GM15510 (cell line): ENCODE measurements around the gene SIK2.

Experiments
- POLR2A ChIP-seq: IDR thresholded peaks from 3 replicates; pipeline ENCODE4 v1.6.1; 2011; ENCODE audit warnings: borderline replicate concordance; ENCODE audit not compliant: insufficient read length; ENCODE audit errors: extremely low read depth

Gene SIK2

DNA sequence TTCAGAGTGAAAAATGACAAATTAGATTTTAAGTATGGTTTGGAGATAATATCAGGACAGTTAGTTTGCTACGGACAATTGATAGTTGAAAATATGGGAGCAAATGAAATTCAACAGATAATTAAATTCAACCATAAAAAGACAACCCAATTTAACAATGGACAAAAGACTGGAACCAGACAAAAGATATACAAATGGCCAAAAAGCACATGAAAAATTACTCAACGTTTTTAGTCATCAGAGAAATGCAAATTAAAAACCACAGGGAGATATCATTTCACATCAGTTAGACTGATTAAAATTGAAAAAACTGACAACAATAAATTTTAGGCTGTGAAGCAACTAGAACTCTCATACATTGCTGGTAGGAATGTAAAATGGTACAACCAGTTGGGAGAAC, 27.2 kb downstream of the SIK2 start:
- TF ChIP-seq POLR2A, result no peak

DNA sequence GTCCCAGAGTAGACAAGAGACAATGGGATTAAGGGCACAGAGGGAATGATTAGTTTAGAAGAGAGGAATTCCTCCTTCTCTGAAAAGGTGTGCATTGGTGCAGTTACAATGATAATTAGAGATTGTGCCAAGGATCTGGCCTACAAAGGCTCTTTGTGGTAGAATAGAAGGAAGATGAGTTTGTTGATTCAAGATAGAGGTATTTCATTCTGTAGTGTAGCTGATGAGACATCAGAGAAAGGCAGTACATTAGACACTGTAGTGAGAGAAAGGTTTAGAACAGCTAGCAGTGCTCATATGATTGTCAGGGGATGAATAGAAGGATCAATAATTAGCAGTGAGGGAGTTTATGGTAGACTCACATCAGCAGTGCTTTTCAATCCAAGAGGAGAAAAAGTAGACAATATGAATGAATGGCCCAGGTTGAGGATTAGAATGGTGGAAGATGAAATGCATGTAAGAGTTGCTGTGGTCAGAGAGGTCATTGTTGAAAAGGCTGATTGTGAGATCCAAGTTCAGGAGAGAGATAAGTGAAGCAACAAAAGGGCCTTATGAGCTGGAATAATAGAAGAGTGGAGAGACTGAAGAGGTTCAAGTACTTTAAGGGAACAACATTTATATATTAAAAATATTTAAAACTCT, 28.9 kb downstream of the SIK2 start:
- no peak for TF ChIP-seq POLR2A

DNA sequence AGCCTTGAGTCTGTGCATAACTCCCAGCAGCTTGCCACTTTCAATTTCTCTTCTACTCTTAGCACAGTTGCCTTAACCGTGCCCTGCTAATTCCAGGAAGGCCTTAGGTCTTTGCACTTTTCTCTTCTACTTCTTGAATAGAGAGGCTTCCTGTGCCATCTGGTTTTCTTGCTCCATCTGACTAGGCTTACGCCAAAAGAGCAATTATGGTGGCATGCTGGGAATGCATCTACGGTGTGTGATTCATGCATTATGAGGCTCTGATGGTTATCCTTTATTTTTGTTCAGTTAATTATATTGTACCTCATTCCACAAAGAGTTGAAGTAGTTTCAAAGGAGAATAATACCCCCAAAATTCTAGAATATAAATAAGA, 29.4 kb downstream of the SIK2 start:
- TF ChIP-seq POLR2A, result no peak

DNA sequence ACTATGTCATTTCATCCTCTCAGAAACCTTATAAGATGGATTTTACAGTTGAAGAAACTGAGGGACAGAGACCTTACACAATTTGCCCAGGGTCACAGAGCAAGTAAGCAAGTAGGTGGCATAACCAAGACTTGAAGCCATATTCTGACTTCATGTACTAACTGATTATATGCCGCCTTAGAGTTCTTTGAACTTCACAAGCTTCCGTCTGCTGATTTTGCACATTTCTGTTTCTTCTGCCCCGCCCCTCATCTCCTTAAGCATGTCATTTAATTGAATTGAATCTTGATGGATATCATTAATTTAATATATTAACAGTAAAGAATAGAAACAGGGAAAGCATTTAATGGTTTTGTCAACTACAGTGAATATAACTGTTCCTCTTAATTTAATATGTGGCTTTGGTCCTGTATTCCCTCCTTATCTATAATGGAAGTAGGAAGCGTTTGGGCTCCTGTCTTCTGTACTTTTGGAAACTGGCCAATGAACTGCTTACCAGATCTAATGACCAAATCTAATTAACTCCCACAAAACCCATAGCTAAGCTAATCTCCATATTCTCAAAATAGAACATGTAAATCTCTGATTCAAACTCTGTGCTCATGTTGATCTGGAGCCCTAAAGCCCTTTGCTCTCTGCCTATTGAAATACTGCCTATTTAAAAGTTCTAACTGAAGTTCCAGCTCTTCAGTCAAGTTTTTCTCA, 30.4 kb downstream of the SIK2 start:
- TF ChIP-seq POLR2A, result no peak

DNA sequence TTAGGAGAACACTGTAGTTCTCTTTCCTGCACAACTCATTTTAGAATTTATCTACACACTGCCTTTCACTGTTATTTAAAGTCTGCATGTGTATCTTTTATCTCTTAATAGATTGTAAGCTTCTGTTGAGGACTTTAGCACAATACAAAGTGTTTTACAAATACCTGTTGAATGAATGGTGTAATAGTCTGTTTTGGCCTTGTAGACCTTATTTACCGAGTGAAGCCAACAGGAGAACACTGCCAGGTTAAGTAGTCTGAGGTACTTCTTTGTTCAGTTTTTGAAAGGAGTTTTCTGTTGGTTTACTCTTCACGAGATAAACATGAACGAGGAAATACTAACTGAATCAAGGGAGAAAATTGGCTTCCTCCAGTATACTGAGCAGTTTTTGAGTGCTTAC, 31.0 kb downstream of the SIK2 start:
- no peak for TF ChIP-seq POLR2A

DNA sequence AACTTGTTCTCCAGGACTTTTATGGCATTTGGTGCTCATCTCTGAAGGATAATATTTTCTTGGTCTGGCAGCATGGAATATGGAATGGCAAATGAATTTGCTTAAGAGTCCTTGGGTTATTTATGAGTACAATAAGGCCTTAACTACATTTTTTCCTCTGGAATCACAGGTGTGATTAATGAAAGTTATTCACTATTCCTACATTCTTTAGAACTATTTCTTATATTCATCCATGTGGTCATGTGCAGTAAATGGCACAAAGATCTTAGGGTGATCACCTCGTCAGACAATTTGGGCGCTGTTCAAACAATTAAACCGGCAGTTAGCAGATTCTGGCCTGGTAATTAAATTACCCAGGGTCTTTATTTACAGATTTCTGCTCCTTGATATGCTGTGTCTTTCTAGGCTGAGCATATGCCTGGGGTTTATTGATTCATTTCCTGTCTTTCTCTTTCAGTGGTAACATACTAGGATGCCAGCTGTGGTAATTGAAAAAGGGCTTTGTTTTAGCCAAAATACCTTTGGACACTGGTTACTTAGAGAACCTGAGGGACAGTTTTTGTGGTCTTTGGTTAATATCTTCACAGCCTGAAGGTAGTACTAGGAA, 31.6 kb downstream of the SIK2 start:
- no peak for TF ChIP-seq POLR2A

DNA sequence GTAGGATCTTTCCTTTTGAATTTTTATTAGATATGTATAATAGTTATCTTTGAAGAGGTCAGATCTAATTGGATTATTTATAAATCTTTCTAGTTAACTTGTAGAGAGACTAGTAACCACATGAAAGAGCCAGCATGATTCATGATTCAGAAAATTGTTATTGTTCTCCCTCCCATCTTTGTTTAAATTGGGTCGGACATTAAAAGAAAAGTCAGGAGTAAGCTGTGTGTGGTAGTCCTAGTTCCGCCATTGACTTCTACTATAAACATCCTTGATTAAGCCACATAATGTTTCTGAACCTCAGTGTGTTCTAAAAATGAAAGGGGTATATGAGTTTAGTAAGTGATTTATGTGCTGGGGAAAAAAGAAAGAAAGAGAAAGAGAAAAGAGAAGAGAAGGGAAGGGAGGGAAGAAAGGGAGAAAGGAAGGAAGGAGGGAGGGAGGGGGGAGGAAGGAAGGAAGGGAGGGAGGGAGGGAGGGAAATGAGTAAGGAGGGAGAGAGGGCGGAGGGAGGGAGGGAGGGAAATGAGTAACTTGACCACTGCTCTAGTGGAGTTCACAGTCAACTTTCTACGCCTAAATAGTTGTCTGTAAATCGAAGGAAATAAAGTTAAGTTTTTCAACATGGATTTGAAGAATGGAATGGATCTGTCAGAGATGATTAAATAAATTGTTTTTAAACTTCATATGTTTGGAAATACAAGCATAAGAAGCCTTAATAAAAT, 32.9 kb downstream of the SIK2 start:
- no peak for TF ChIP-seq POLR2A

DNA sequence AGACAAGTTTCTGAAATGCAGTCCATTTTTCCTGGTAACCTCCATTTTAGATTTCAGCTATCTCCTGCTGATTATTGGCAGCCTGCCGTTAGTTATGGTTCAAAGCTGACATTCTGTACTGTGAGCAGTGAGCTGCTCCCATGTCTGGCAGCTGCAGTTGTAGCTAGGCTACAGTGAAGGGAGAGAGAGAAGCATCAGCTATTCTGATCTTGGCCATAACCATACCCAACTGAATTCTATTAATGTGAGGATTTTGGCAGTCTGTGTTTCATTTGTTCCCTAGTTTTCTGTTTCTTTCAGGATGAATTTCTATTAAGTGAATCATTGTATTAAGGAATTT, 33.4 kb downstream of the SIK2 start:
- no peak for TF ChIP-seq POLR2A

DNA sequence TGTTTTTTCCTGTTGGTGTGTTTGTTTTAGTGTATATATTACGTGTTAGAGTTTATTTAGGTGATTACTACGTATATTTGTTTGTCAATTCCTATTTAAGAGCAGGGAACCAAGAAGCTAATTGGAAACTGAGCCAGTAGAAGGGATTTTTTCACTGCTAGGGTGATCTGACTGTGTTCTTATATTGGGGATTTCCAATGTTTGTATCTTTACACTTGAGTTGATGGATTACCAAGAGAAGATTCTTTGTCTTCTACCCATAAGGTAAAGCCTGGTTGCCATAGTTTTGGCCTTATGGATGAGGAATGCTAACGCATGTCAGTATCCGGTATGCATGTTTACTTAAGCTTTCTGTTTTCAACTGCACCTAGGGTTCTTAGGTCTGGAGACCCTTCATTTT, 35.6 kb downstream of the SIK2 start:
- no peak for TF ChIP-seq POLR2A

DNA sequence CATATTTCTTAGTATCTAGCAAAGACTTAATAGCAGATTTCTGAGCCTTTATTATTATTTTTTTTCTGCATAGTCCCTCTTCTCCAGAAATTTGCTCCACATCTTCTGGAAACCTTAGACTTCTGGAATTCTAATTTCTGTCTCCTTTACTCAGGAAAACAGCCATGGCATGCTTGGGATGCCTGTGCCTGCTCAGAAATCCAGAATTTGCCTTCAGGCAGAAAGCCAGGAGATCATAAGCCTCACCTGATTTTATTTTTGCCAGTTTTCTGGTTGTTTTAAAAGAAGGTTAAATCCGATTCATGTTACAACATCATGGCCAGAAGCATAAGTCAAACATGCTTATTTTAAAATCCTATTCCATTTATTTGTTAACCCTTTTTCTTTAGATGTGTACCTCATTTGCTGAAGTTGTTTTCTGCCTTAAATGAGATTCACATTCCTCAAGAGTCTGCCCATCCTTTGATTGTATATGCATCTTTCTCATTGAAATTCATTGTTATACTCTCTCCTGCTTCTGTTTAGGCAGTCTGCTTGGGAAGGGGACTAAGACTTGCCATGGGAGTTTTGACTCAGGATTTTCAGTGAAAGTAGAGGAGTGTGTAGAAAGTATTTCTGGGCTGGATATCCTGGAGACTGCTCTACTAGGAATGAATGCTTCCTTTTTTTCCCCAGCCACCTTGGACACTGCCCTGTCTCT, 37.1 kb downstream of the SIK2 start:
- TF ChIP-seq POLR2A, result no peak

DNA sequence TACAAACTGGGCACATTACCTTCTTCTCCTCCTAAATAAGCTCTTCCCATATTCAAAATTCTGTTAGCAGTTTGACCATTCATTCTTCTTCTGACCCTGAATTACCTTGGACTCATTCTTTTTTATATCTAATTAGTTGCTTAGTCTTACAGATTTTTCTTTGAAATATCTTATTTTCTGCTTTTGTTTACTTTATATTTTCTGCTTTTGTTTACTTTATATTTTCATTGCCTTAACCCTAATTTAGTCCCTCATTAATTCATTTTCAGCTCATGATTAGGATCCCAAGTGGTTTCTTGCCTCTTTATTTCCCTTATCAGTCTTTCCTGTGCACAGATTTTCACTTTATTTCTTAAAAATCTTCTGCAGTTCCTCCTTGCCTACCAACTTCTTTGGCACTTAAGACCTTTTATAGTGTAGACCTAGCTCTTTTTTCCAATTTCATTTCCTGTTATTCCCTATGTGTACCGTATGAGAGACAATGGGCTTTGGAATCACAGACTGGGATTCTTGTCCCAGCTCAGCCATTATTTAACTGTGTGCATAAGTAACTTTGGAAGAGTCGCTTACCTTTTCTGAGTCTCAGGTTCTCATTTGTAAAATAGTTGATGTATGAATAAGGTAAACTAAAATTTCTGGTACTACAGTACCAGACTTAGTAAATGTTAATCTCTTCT, 39.2 kb downstream of the SIK2 start:
- TF ChIP-seq POLR2A, result no peak

DNA sequence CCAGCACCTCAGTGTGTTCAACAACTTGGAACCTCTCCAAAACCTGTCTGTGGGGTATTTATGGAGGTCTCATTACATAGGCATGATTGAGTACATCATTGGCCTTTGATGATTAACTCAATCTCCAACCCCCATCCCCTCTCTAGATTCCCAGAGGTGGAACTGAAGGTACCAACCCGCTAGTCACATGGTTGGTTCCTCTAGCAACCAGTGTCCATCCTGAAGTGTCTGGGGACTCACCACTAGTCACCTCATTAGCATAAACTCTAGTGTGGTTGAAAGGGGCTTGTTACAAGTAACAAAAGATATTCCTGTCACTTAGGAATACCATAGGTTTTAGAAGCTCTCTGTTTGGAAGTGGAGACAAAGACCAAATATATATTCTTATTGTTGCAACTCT, 40.3 kb downstream of the SIK2 start:
- no peak for TF ChIP-seq POLR2A

DNA sequence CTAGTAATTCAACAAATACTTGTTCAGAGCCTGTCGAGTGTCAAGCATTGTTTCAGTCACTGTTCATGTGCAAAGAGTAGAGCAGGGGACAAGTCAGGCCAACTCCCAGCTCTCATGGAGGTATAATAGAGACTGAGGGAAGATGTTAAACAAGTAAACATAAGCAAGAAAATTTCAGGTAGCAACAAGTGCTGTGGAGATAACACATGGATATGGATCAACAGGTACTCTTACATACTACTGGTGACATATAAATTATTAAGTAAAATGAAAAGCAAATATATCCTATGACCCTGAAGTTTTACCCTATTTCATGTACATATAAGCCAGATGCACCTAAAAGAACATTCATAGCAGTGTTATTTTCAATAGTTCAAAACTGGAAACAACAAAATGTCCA, 42.7 kb downstream of the SIK2 start:
- TF ChIP-seq POLR2A, result no peak

DNA sequence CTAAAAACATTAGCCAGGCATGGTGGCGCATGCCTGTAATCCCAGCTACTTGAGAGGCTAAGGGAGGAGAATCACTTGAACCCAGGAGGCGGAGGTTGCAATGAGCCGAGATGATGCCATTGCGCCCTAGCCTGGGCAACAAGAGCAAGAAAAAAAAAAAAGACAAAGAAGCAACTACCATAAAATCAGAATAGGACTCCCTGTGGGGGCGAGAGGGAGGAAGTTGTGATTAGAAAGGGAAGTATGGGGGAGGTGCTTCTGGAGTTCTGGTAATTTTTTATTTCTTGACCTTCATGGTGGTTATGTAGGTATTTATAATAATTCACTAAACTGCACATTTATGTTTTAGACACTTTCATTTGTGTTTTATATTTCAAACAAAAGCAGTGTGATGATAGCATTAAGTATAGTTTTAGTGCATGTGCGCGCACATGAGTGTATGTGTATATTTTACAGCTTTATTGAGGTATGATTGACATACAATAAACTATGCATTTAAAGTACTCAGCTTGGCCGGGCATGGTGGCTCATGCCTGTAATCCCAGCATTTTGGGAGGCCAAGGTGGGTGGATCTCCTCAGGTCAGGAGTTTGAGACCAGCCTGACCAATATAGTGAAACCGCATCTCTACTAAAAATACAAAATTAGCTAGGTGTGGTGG, 43.5 kb downstream of the SIK2 start:
- TF ChIP-seq POLR2A, result no peak

DNA sequence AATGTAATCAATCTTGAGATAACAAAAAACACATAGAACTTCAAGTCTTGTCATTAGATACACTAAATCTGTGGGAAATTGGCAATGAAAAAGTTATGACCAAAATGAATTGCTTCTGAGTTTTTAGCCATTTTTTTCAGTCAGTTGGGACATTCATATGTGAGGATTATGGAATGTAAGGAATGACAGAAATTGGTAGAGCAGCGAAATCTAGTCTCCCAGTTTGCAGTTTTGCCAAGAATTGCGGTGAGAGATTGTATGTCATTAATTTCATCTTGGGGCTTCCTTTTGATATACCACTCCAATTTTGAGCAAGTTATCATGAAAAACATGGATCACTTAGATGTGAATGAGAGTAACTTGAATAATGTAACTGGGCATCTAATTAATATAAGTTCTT, 49.9 kb downstream of the SIK2 start:
- no peak for TF ChIP-seq POLR2A

DNA sequence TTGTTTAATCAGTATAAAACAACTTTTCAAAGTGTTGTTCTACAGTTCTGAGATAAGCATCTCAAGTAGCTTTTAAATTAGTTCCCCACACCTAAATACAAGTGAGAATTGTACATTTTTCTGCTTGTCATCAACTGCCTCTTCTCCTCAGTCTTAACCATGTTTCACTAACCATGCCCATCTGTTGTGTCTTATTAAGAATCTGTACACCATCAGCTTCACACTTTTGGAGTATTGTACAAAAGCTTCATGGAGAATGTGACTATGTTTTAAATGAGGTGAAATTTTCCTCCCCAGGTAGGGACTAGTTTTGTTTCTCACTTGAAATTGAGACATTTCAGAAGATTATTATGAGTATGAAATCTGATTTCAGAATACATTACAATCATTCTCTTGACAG, 52.4 kb downstream of the SIK2 start:
- no peak for TF ChIP-seq POLR2A
